Activated T-cell treated with anti-CD3 and anti-CD28 coated beads, Interleukin-2, amount 50 U/mL, for 4 hours (primary cell): Measurements from ENCODE around the gene KRTAP4-7. TPM values are rescaled to one million over a fixed set of nuclear protein-coding genes. Genes with fewer than 3 reads are reported as not detected.
"Not testable (repeated sequence)": the region's sequence is repeated elsewhere in the genome, so short reads cannot be mapped to it uniquely, and the experiment has no call there.

Experiments
- ATAC-seq, 2 donors: fragments of 200-7000 bp; cut with Tn5 transposase; one replicate each; pipeline ENCODE4 v1.10.0; 2021
- DNase-seq: peaks from one replicate; pipeline ENCODE4 v3.0.0-alpha.2; 2020
- H3K27me3 Mint-ChIP-seq: one replicate; pipeline ENCODE4 v1.8.0; 2021; ENCODE audit warnings: low read depth, mixed read lengths
- H3K36me3 Mint-ChIP-seq: one replicate; pipeline ENCODE4 v1.8.0; 2022; ENCODE audit warnings: mixed read lengths; ENCODE audit not compliant: insufficient read depth
- H3K4me1 Mint-ChIP-seq: one replicate; pipeline ENCODE4 v1.8.0; 2021; ENCODE audit warnings: low read depth, mixed read lengths
- H3K4me3 Mint-ChIP-seq: one replicate; pipeline ENCODE4 v1.8.0; 2021; ENCODE audit warnings: mild to moderate bottlenecking, moderate library complexity, mixed read lengths
- H3K9me3 Mint-ChIP-seq: one replicate; pipeline ENCODE4 v1.8.0; 2021; ENCODE audit warnings: mixed read lengths
- total RNA-seq, 3 donors: library from RNA; stranded (reverse); gene quantifications; one replicate each; pipeline ENCODE4 v1.2.1, GENCODE V29; 2021

Gene KRTAP4-7
- not detected for total RNA-seq

- H3K4me3 Mint-ChIP-seq, H3K36me3 Mint-ChIP-seq, DNase-seq, ATAC-seq, H3K4me1 Mint-ChIP-seq, H3K27me3 Mint-ChIP-seq, H3K9me3 Mint-ChIP-seq: not testable (repeated sequence)
Measured at GRCh38 chr17:41084100-41084856, at the start of gene KRTAP4-7. Gene KRTAP4-7 (plus strand): TSS chr17:41084150. CDS start chr17:41084207, 57 bp downstream.

- ATAC-seq, H3K4me1 Mint-ChIP-seq, H3K36me3 Mint-ChIP-seq, H3K4me3 Mint-ChIP-seq, DNase-seq, H3K9me3 Mint-ChIP-seq: not testable (repeated sequence)
- H3K27me3 Mint-ChIP-seq = peaks cover 28% of the 10 kb centered on the region
Measured at GRCh38 chr17:41034346-41034935, 49.5 kb upstream of the KRTAP4-7 start, which contains the start of gene KRTAP1-3. Gene KRTAP1-3 (minus strand): TSS chr17:41034874. CDS start chr17:41034821, 53 bp downstream.

GRCh38 chr17:41037853-41038350 is 46.0 kb upstream of the KRTAP4-7 start:
- no peak for ATAC-seq
- Mint-ChIP-seq H3K4me3 (no peak overlapping the region), H3K4me1 (no peaks in the 10 kb centered on the region), H3K9me3 (no peaks in the 10 kb centered on the region), H3K27me3 (peaks cover 19% of the 10 kb centered on the region), H3K36me3 (no peaks in the 10 kb centered on the region)
- DNase-seq = no peak

GRCh38 chr17:41040783-41041571 is 43.0 kb upstream of the KRTAP4-7 start, which contains the start of gene KRTAP1-1:
Gene KRTAP1-1 (minus strand): TSS chr17:41041450. CDS start chr17:41041397, 53 bp downstream.
- H3K4me3 Mint-ChIP-seq, H3K4me1 Mint-ChIP-seq, ATAC-seq, DNase-seq, H3K36me3 Mint-ChIP-seq, H3K9me3 Mint-ChIP-seq: not testable (repeated sequence)
- H3K27me3 Mint-ChIP-seq = peaks cover 20% of the 10 kb centered on the region

- Mint-ChIP-seq H3K4me3 (no peak overlapping the region), H3K27me3 (peaks cover 20% of the 10 kb centered on the region), H3K9me3 (peaks cover 6% of the 10 kb centered on the region), H3K4me1 (no peaks in the 10 kb centered on the region), H3K36me3 (no peaks in the 10 kb centered on the region)
- no peak for ATAC-seq
- no peak for DNase-seq
Measured at GRCh38 chr17:41042953-41043352, 41.0 kb upstream of the KRTAP4-7 start.

- H3K4me1 Mint-ChIP-seq, ATAC-seq, H3K36me3 Mint-ChIP-seq, H3K9me3 Mint-ChIP-seq, DNase-seq, H3K4me3 Mint-ChIP-seq: not testable (repeated sequence)
- peaks cover 18% of the 10 kb centered on the region for H3K27me3 Mint-ChIP-seq
Measured at GRCh38 chr17:41046735-41047465, 37.0 kb upstream of the KRTAP4-7 start, which contains the start of gene KRTAP2-1. Gene KRTAP2-1 (minus strand): TSS chr17:41047316. CDS start chr17:41047267, 49 bp downstream.

- peaks cover 3% of the 10 kb centered on the region for H3K9me3 Mint-ChIP-seq
Measured at GRCh38 chr17:41048441-41048840, 35.5 kb upstream of the KRTAP4-7 start.

GRCh38 chr17:41049110-41049509 is 34.8 kb upstream of the KRTAP4-7 start:
- no peak for ATAC-seq
- H3K27me3 Mint-ChIP-seq = peaks cover 14% of the 10 kb centered on the region

More at GRCh38 chr17:41048441-41048840, 35.5 kb upstream of the KRTAP4-7 start:
- ATAC-seq (no peak), DNase-seq (no peak)
- Mint-ChIP-seq H3K4me3 (no peak overlapping the region), H3K36me3 (no peaks in the 10 kb centered on the region), H3K27me3 (peaks cover 18% of the 10 kb centered on the region), H3K4me1 (no peaks in the 10 kb centered on the region)

GRCh38 chr17:41052566-41052965 is 31.4 kb upstream of the KRTAP4-7 start:
- H3K9me3 Mint-ChIP-seq = peaks cover 5% of the 10 kb centered on the region
- no peak for DNase-seq
- H3K4me1 Mint-ChIP-seq = no peaks in the 10 kb centered on the region
- H3K4me3 Mint-ChIP-seq = no peak overlapping the region
- no peak for ATAC-seq
- H3K27me3 Mint-ChIP-seq = peaks cover 19% of the 10 kb centered on the region
- H3K36me3 Mint-ChIP-seq = no peaks in the 10 kb centered on the region

More at GRCh38 chr17:41049110-41049509, 34.8 kb upstream of the KRTAP4-7 start:
- DNase-seq = no peak
- Mint-ChIP-seq H3K36me3 (no peaks in the 10 kb centered on the region), H3K4me3 (no peak overlapping the region), H3K9me3 (no peaks in the 10 kb centered on the region), H3K4me1 (no peaks in the 10 kb centered on the region)

- H3K9me3 Mint-ChIP-seq = peaks cover 7% of the 10 kb centered on the region
- H3K4me3 Mint-ChIP-seq = no peak overlapping the region
- no peak for DNase-seq
- no peak for ATAC-seq
- no peaks in the 10 kb centered on the region for H3K36me3 Mint-ChIP-seq
- no peaks in the 10 kb centered on the region for H3K4me1 Mint-ChIP-seq
- peaks cover 24% of the 10 kb centered on the region for H3K27me3 Mint-ChIP-seq
Measured at GRCh38 chr17:41054025-41054424, 29.9 kb upstream of the KRTAP4-7 start.

- H3K36me3 Mint-ChIP-seq, ATAC-seq, H3K4me1 Mint-ChIP-seq, DNase-seq, H3K9me3 Mint-ChIP-seq, H3K4me3 Mint-ChIP-seq: not testable (repeated sequence)
- peaks cover 27% of the 10 kb centered on the region for H3K27me3 Mint-ChIP-seq
Measured at GRCh38 chr17:41054556-41054955, 29.4 kb upstream of the KRTAP4-7 start.

GRCh38 chr17:41055130-41055529 is 28.8 kb upstream of the KRTAP4-7 start, which contains the start of gene KRTAP2-2:
Gene KRTAP2-2 (minus strand): TSS chr17:41055230. CDS start chr17:41055211, 19 bp downstream.
- DNase-seq, H3K4me3 Mint-ChIP-seq, H3K4me1 Mint-ChIP-seq, ATAC-seq, H3K36me3 Mint-ChIP-seq, H3K9me3 Mint-ChIP-seq: not testable (repeated sequence)
- peaks cover 30% of the 10 kb centered on the region for H3K27me3 Mint-ChIP-seq

GRCh38 chr17:41057547-41057946 is 26.4 kb upstream of the KRTAP4-7 start:
- no peaks in the 10 kb centered on the region for H3K36me3 Mint-ChIP-seq
- DNase-seq = no peak
- H3K4me1 Mint-ChIP-seq = no peaks in the 10 kb centered on the region
- H3K9me3 Mint-ChIP-seq = peaks cover 7% of the 10 kb centered on the region
- no peak overlapping the region for H3K4me3 Mint-ChIP-seq
- no peak for ATAC-seq
- H3K27me3 Mint-ChIP-seq = peaks cover 32% of the 10 kb centered on the region
